Activated T-helper 9 cell treated with anti-CD3 and anti-CD28 coated beads, Interleukin-2, amount 50 U/mL, for 16 hours (primary cell): ENCODE results near the gene ST3GAL6.
"Not testable (repeated sequence)": the region's sequence is repeated elsewhere in the genome, so short reads cannot be mapped to it uniquely, and the experiment has no call there.

Source experiments
- DNase-seq: peaks from one replicate; pipeline ENCODE4 v3.0.0-alpha.2; 2020; ENCODE audit warnings: low read depth

The ST3GAL6 gene

GRCh38 chr3:98805571-98805970 is 42.4 kb downstream of the ST3GAL6 start:
- no peak for DNase-seq

DNA sequence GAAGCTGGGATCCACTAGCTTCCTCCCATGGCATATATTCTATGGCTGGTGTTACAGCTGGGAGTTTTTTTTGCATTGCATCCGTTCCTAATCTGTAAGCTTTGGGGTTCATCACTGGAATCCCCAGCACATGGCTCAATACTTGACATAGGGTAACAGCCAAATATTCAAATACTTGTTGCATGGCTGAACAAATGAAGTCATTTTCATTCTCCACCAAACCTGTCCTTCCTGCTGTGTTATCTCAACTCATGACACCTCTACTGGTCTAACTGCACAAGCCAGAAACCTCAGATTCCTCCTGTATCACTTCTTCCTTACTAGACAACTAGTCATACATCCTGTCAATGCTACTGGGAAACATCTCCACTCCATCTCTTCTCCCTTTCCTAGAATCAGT is 43.4 kb downstream of the ST3GAL6 start:
- no peak for DNase-seq

DNA sequence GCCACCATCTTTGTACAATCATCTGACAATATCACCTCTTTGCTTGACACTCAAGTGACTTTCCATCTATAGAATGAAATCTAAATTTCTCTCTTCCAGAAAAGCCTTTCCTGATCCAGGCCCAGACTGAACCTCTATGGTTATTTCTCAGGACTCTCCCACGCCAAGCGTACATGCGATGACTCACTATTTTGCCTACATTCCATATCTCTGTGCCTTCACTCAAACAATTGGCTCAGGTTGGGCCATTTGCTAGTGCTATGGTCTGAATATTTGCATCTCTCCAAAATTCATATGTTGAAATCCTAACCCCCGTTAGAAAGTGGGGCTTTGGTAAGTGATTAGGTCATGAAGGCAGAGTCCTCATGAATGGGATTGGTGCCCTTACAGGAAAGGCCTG is 43.9 kb downstream of the ST3GAL6 start:
- DNase-seq: no peak

DNA sequence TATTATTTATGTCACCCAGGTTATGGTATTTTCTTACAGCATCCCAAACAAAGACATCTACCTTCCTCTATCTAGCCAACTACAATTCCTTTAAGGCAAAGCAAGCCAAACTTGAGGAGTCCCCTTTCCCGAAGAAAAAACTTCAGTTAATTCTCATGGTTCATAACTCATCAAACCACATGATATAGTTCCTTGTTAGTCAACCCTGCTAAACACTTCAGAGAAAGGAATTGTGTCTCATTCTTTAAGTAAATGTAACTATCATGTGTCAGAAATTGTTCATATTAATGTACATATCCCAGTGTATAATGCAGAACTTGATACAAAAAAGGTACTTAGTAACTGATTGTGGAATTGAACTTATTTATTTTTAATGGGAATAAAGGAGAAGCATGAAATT is 44.4 kb downstream of the ST3GAL6 start:
- no peak for DNase-seq

DNA sequence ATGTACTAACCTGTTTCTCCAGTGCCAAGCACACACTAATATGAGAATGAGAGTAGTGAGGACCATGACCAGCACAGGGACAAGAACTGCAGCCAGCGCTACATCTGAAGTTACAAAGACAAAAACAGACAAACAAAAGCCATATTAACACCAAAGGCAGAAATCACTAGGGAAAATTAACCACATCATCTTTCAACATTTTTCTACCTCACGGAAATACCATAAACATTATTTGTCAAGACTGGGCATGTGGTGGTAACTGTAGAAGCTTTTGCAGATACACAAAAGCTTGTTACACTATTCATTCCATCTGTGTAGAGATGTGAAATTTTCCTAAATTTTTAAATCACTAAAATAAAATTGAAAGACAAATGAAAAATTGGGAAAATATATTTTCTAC is 44.9 kb downstream of the ST3GAL6 start:
- no peak for DNase-seq

GRCh38 chr3:98809557-98809956 is 46.4 kb downstream of the ST3GAL6 start:
- no peak for DNase-seq

DNA sequence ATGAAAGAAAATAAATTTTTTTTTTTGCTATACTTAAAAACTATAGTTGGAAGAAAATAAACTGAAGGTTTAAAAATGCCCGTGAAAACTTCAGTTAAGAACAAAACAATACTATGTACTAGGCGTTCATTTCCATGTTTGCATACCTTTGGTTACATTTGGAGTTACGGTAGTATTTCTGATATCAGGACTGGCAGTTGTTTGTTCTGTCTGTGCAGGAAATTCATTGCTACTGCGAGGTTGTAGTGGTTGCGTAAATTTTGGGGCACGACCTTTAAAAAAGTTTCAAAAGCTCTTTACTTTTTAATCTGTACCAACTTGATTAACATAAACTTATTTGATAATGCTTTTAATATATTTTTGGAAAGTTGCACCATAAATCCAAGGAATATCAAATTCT is 47.9 kb downstream of the ST3GAL6 start:
- no peak for DNase-seq

GRCh38 chr3:98812851-98813374 is 49.8 kb downstream of the ST3GAL6 start:
- no peak for DNase-seq

GRCh38 chr3:98814817-98815420 is 51.8 kb downstream of the ST3GAL6 start:
- no peak for DNase-seq

DNA sequence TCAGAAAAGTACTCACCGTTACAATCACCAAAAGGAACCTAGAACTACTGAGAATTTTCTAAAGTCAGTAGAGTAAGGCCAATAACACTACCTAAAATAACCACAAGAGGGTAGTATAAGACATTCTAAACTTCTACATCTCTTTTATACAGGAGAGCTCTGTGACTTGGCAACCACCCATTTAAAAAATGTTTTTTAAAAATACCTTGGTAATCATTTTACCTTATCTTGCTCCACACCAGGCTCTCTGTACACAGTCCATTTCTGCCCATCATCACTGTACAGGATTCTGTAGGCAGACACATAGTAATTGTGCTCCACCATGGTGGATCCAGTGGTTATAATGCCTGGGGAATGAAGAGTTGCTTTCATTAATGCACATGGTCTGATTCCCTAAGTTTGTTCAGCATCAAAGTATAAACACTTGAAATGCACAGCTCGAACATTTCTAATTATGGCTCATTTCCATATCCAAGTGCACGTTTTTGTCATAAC is 54.5 kb downstream of the ST3GAL6 start:
- no peak for DNase-seq

GRCh38 chr3:98821063-98821462 is 57.9 kb downstream of the ST3GAL6 start:
- no peak for DNase-seq

GRCh38 chr3:98823791-98824190 is 60.7 kb downstream of the ST3GAL6 start:
- DNase-seq: no peak

DNA sequence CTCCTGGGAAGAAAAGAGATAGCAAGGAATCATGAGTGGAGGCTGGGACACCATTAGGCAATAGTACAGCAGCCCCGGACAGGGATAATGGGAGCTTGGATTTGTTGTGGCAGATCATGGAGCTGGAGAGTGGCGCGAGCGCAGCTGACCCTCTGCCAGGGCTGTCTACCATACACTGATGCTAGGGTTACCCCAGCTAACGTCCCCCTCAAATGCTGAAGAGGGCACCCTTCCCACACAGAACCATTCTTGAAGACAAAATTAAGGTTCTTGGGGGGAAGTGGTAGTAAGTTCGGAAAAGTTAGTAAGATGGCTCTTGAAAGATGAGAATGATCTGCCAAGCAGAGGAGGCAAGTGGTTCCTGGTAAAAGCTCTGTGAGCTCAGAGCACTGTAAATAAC is 61.1 kb downstream of the ST3GAL6 start:
- no peak for DNase-seq

DNA sequence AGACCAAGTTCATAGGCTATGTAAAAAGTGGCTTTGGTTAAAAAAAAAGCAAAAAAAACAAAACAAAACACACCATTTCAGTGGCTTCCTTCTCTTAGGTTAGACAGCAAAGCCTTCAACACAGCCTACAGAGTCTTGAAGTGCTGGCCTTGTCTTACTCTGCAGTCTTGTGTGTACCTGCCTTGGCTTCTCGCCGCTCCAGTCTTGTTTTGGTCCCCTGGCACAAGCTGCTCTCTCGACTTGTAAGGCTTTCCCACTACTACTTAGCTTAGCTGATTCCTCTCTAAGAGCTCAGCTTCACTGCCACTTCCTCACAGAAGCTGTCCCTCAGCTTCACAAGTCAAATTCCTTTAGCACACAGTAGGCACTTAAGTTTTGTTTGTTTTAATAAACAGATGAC is 63.0 kb downstream of the ST3GAL6 start:
- DNase-seq: no peak

GRCh38 chr3:98827221-98827920 is 64.2 kb downstream of the ST3GAL6 start:
- no peak for DNase-seq

DNA sequence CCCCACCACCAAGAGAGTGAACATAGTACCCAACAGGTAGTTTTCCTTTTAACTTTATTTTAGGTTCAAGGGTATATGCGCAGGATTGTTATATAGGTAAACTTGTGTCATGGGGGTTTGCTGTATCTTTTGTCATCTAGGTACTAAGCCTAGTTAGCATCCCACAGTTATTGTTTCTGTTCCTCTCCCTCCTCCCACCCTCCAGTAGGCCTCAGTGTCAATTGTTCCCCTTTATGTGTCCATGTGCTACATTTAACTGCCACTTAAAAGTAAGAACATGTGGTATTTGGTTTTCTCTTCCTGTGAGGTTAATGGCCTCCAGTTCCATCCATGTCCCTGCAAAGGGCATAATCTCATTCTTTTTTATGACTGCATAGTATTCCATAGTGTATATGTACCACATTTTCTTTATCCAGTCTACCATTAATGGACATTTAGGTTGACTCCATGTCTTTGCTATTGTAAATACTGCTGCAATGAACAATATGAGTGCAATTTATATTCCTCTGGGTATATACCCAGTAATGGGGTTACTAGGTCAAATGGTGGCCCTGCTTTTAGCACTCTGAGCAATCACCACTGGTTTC is 66.2 kb downstream of the ST3GAL6 start:
- DNase-seq: no peak

- DNase-seq: not testable (repeated sequence)
Observed at GRCh38 chr3:98831060-98831459, 67.9 kb downstream of the ST3GAL6 start.

- DNase-seq: no peak
Observed at GRCh38 chr3:98839846-98840245, 76.7 kb downstream of the ST3GAL6 start.

DNA sequence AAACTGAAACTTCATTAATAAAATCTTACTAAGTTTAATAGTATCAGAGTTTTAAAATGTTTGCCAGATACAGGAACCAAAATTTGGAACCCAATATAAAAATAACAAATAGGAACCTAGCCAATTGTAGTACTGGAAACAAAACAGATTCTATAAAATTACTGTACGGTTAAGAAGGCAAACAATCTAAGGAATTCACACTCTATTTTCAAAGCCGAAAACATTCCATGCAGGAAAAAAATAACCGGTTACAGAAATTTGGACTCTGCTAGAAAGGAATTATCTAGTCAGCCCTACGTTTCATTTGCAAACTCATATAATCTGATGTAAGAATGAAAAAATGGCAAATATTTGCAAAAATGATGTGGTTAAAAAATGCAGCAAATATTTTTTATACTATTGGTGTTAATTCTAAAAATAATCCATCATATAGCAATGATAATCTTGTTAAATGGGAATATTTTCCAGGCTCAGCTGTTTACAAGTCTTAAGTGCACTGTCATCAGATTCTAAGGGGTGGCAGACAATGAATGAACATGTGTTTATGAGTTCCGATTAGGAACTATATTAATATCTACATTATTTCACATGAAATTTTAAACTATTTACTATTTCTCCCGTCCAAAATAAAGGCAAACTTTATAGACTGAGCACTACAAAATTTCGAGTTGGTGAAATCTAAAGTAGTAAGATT is 80.3 kb downstream of the ST3GAL6 start:
- no peak for DNase-seq
